A673 (cell line): ENCODE measurements around the gene CDC42EP4. TPM values are rescaled to one million over a fixed set of nuclear protein-coding genes. Genes with fewer than 3 reads are reported as not detected.

ENCODE experiments used
- BruUV-seq: library from RNA; stranded (reverse); fragments of 400-500 nt; replicated peaks from 2 replicates; lab custom pipeline; 2021; lab: Mats Ljungman, UMichigan
- CTCF ChIA-PET: fragments of 300-600 bp; sonication (Branson Sonifier 250); formaldehyde crosslinking; loops from one replicate; lab custom pipeline; 2022; ENCODE audit warnings: antibody characterized with exemption; lab: Charles Lee
- POLR2A ChIA-PET: fragments of 300-600 bp; sonication (Branson Sonifier 250); formaldehyde crosslinking; loops from one replicate; lab custom pipeline; 2022; ENCODE audit warnings: antibody characterized with exemption; ENCODE audit not compliant: low non-redundant PET; lab: Charles Lee
- DNase-seq: peaks from one replicate; pipeline ENCODE4 v3.0.0-alpha.2; 2015; ENCODE audit warnings: low spot score
- H3K27ac ChIP-seq: fragments of 200-600 bp; sonication (generic); 2 replicates; pipeline ENCODE4 v1.5.1; 2016; ENCODE audit warnings: mixed run types, low read depth, mild to moderate bottlenecking, mixed read lengths, antibody characterized with exemption, low read length; ENCODE audit not compliant: poor library complexity, severe bottlenecking
- H3K27me3 ChIP-seq: fragments of 200-600 bp; sonication (generic); replicated peaks from 2 replicates; pipeline ENCODE4 v1.6.1; 2017; ENCODE audit warnings: mixed run types, low read depth, mild to moderate bottlenecking, mixed read lengths, antibody characterized with exemption, low read length; ENCODE audit not compliant: insufficient read depth, poor library complexity
- H3K36me3 ChIP-seq: fragments of 200-600 bp; sonication (generic); 2 replicates; pipeline ENCODE4 v1.6.1; 2016; ENCODE audit warnings: mixed run types, mild to moderate bottlenecking, mixed read lengths, antibody characterized with exemption, low read length; ENCODE audit not compliant: insufficient read depth, poor library complexity, severe bottlenecking
- H3K4me1 ChIP-seq: fragments of 200-600 bp; sonication (generic); 2 replicates; pipeline ENCODE4 v1.6.1; 2017; ENCODE audit warnings: mixed run types, mild to moderate bottlenecking, mixed read lengths, antibody characterized with exemption, low read length; ENCODE audit not compliant: insufficient read depth, poor library complexity, severe bottlenecking
- H3K4me3 ChIP-seq: fragments of 200-600 bp; sonication (generic); 2 replicates; pipeline ENCODE4 v1.5.1; 2016; ENCODE audit warnings: low read depth, mixed run types, mild to moderate bottlenecking, mixed read lengths, low read length; ENCODE audit not compliant: poor library complexity, severe bottlenecking
- H3K9me3 ChIP-seq: fragments of 200-600 bp; sonication (generic); 2 replicates; pipeline ENCODE4 v1.6.1; 2016; ENCODE audit warnings: mixed run types, low read depth, mild to moderate bottlenecking, mixed read lengths, antibody characterized with exemption, low read length; ENCODE audit not compliant: poor library complexity, severe bottlenecking
- EZH2 ChIP-seq: fragments of 200-600 bp; sonication (generic); IDR thresholded peaks from 2 replicates; pipeline ENCODE4 v1.6.1; 2017; ENCODE audit warnings: borderline replicate concordance, low read depth, mild to moderate bottlenecking, mixed read lengths, antibody characterized with exemption, low read length; ENCODE audit not compliant: poor library complexity, severe bottlenecking
- intact Hi-C: fragments of 100-400 bp; cut with micrococcal nuclease; formaldehyde crosslinking; loops from one replicate; pipeline ENCODE4 v1.10.0; 2022; ENCODE audit not compliant: unreplicated experiment
- total RNA-seq: library from RNA; stranded (reverse); gene quantifications from 2 replicates; pipeline ENCODE4 v1.2.3, GENCODE V29; 2021
- TF ChIP-seq, protein P1 (sequence below): fragments of 300-800, 200-600 bp; sonication (generic); conservative IDR thresholded peaks from 2 replicates; pipeline ENCODE4 v1.5.1; 2017; ENCODE audit warnings: low read depth, mild to moderate bottlenecking, antibody characterized with exemption, low read length, moderate library complexity, mixed read lengths

Gene CDC42EP4
- total RNA-seq, 1 experiment from 2014 or later: 37.5 TPM

DNA sequence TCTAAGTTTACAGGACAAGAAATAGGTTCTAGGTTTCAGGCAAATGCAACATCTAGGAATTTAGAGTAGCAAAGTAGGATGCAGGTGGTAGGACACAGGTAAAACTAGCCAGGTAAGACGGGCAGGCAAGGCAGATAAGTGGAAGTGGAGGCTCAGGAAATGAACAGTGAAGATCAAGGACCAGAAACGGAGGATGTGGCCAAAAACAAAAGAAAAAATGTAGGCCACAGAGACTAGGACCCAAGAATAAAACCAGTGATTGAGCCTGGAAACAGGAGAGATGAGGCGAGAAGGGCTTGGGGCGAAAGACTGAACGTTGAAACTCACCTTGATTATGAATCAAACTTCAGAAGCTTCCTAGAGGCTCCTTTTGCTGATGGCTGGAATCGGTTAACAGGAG is 74.1 kb downstream of the CDC42EP4 start:
- BruUV-seq: no TSS peak
- POLR2A ChIA-PET: no interaction called here
- Histone ChIP-seq H3K4me1 (peaks cover 6% of the 10 kb centered on the region), H3K4me3 (no peak overlapping the region), H3K27ac (no peak overlapping the region), H3K9me3 (no peaks in the 10 kb centered on the region), H3K36me3 (peaks cover 28% of the 10 kb centered on the region), H3K27me3 (no peaks in the 10 kb centered on the region)
- DNase-seq: no peak
- CTCF ChIA-PET: no interaction called here
- TF ChIP-seq, protein P1, sequence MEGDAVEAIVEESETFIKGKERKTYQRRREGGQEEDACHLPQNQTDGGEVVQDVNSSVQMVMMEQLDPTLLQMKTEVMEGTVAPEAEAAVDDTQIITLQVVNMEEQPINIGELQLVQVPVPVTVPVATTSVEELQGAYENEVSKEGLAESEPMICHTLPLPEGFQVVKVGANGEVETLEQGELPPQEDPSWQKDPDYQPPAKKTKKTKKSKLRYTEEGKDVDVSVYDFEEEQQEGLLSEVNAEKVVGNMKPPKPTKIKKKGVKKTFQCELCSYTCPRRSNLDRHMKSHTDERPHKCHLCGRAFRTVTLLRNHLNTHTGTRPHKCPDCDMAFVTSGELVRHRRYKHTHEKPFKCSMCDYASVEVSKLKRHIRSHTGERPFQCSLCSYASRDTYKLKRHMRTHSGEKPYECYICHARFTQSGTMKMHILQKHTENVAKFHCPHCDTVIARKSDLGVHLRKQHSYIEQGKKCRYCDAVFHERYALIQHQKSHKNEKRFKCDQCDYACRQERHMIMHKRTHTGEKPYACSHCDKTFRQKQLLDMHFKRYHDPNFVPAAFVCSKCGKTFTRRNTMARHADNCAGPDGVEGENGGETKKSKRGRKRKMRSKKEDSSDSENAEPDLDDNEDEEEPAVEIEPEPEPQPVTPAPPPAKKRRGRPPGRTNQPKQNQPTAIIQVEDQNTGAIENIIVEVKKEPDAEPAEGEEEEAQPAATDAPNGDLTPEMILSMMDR: no peak
- intact Hi-C loops: no loop called here

DNA sequence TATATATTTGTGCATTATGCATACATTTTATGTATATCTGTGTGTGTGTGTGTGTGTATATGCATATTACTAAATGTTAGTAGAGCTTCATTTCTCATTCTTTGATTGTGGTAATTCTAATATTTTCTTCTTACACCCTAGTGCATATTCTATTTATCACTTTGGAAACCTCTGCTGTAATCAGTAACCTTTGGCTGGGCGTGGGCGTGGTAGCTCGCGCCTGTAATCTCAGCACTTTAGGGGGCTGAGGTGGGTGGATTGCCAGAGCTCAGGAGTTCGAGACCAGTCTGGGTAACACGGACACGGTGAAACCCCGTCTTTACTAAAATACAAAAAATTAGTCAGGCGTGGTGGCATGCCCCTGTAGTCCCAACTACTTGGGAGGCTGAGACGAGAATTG is 77.1 kb downstream of the CDC42EP4 start:
- H3K9me3 ChIP-seq: no peaks in the 10 kb centered on the region
- peaks cover 6% of the 10 kb centered on the region for H3K4me1 ChIP-seq
- no peak overlapping the region for H3K4me3 ChIP-seq
- no peak overlapping the region for H3K27ac ChIP-seq
- intact Hi-C loops: loop anchor here (5.0 kb wide), 1 partner anchor 42 kb away; the partner anchor contains the start of gene COG1
- no peak for TF ChIP-seq EZH2
- TF ChIP-seq, protein P1: no peak
- H3K27me3 ChIP-seq: no peaks in the 10 kb centered on the region
- H3K36me3 ChIP-seq: peaks cover 18% of the 10 kb centered on the region
- ChIA-PET POLR2A (no interaction called here), CTCF (no interaction called here)
- no peak for DNase-seq
- no TSS peak for BruUV-seq

Other genes with a start within 250 kb of the CDC42EP4 start
- 18.6 and 23.6 TPM in 2 replicates for gene SLC39A11, start 219.3 kb downstream of the CDC42EP4 start, total RNA-seq
- 0.30 and 0.35 TPM in 2 replicates for gene SSTR2, start 147.0 kb downstream of the CDC42EP4 start, total RNA-seq
- gene COG1, start 118.9 kb downstream of the CDC42EP4 start, total RNA-seq: 32.2 and 36.0 TPM in 2 replicates
- gene CPSF4L, start 50.1 kb downstream of the CDC42EP4 start, total RNA-seq: 0.24 TPM in 1 of 2 replicates, not detected in the other